Vagina (tissue), 2 donors: Measurements from ENCODE around the gene SIPA1L3. TPM values are rescaled to one million over a fixed set of nuclear protein-coding genes. Genes with fewer than 3 reads are reported as not detected.

Experiments
- DNase-seq, 2 donors: peaks; one replicate each; pipeline ENCODE4 v3.0.0-alpha.2; 2017; ENCODE audit errors: extremely low spot score in 2 of 2
- H3K27ac ChIP-seq: fragments of 200-600 bp; sonication (generic); one replicate; pipeline ENCODE4 v1.5.1; 2019
- H3K27me3 ChIP-seq: fragments of 200-600 bp; sonication (generic); one replicate; pipeline ENCODE4 v1.5.1; 2019
- H3K36me3 ChIP-seq, 2 donors: fragments of 200-600 bp; sonication (generic); one replicate each; pipeline ENCODE4 v1.5.1; 2017 to 2019
- H3K4me1 ChIP-seq: fragments of 200-600 bp; sonication (generic); one replicate; pipeline ENCODE4 v1.5.1; 2019
- H3K4me3 ChIP-seq, 2 donors: fragments of 200-600 bp; sonication (generic); 1 replicate in 1 of 2; 2 replicates in 1 of 2; pipeline ENCODE4 v1.5.1; 2016 to 2019
- H3K9me3 ChIP-seq: fragments of 200-600 bp; sonication (generic); one replicate; pipeline ENCODE4 v1.5.1; 2019
- POLR2A ChIP-seq, 2 donors: fragments of 450-650 bp; IDR thresholded peaks; one replicate each; pipeline ENCODE4 v1.6.1; 2017; ENCODE audit warnings: antibody characterized with exemption in 2 of 2, mild to moderate bottlenecking in 2 of 2, moderate library complexity in 2 of 2
- POLR2AphosphoS5 ChIP-seq, 2 donors: sonication (generic); formaldehyde crosslinking; IDR thresholded peaks; one replicate each; pipeline ENCODE4 v1.9.0; 2017; ENCODE audit warnings: antibody characterized with exemption in 2 of 2, mild to moderate bottlenecking in 2 of 2, low read depth in 1 of 2; ENCODE audit not compliant: insufficient read depth in 1 of 2
- intact Hi-C: fragments of 100-400 bp; cut with DNase I; formaldehyde crosslinking; loops from one replicate; pipeline ENCODE4 v1.15.1; 2023
- total RNA-seq: library from RNA; depleted of rRNA; stranded (reverse); fragments of >200 nt; gene quantifications from one replicate; pipeline ENCODE4 v1.2.3, GENCODE V29; 2016
- TF ChIP-seq, protein P1 (sequence below), 3 experiments: fragments of 450-650 bp in 2 of 3; fragments of 200-600 bp in 1 of 3; sonication (generic) in 1 of 3; IDR thresholded peaks; one replicate each; pipeline ENCODE4 v1.5.1; 2017 to 2019; ENCODE audit warnings: antibody characterized with exemption in 3 of 3, mild to moderate bottlenecking in 2 of 3, moderate library complexity in 2 of 3

SIPA1L3 gene
- total RNA-seq, 1 donor from 2014 or later: 13.0 TPM

DNA sequence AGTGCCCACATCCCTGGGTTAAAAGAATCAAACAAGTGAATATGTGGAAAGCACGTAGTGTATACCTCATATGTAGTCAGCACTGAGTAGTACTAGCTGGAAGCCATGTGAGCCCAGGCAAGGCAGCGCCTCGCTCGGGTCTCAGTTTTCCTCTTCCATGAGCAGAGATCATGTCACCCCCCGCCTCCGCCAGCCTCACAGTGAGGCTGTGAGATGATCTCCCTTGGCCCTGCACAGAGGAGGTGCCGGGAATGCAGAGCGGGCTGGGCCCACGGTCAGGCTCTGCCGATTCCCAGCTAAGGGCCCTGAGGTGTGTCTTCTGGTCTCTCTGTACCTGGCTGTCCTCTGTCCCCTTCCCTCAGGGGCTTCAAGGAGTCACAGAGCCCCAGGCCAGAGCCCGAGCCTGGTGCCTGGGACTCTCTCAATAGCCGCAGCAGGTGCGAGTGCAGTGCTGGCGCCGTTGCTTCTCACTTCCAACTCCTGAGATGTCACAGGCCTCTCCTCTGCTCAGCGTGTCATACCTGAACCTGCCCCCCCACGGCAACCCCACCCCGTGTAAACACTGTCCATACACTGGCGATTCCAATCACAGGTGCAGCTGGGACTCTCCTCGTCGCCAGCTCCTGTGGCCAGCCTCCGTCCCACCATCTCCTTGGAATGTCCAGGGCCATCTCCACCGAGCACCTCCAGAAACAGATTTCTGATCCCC, 290.1 kb downstream of the SIPA1L3 start:
- H3K4me3 ChIP-seq: no peak overlapping the region
- H3K27ac ChIP-seq: no peak overlapping the region
- intact Hi-C loops: no loop called here
- TF ChIP-seq POLR2A (IDR thresholded peaks at IDR 0.05) (no peak), POLR2AphosphoS5 (IDR thresholded peaks at IDR 0.05; ENCODE audit: insufficient read depth in 1 of 2, low read depth in 1 of 2) (no peak)
- TF ChIP-seq, protein P1, sequence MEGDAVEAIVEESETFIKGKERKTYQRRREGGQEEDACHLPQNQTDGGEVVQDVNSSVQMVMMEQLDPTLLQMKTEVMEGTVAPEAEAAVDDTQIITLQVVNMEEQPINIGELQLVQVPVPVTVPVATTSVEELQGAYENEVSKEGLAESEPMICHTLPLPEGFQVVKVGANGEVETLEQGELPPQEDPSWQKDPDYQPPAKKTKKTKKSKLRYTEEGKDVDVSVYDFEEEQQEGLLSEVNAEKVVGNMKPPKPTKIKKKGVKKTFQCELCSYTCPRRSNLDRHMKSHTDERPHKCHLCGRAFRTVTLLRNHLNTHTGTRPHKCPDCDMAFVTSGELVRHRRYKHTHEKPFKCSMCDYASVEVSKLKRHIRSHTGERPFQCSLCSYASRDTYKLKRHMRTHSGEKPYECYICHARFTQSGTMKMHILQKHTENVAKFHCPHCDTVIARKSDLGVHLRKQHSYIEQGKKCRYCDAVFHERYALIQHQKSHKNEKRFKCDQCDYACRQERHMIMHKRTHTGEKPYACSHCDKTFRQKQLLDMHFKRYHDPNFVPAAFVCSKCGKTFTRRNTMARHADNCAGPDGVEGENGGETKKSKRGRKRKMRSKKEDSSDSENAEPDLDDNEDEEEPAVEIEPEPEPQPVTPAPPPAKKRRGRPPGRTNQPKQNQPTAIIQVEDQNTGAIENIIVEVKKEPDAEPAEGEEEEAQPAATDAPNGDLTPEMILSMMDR (IDR thresholded peaks at IDR 0.05): no peak
- peaks cover 0 to 21% of the 10 kb centered on the region in 2 donors for H3K36me3 ChIP-seq
- H3K9me3 ChIP-seq: no peaks in the 10 kb centered on the region
- H3K4me1 ChIP-seq: no peaks in the 10 kb centered on the region
- H3K27me3 ChIP-seq: no peaks in the 10 kb centered on the region
- no peak for DNase-seq

DNA sequence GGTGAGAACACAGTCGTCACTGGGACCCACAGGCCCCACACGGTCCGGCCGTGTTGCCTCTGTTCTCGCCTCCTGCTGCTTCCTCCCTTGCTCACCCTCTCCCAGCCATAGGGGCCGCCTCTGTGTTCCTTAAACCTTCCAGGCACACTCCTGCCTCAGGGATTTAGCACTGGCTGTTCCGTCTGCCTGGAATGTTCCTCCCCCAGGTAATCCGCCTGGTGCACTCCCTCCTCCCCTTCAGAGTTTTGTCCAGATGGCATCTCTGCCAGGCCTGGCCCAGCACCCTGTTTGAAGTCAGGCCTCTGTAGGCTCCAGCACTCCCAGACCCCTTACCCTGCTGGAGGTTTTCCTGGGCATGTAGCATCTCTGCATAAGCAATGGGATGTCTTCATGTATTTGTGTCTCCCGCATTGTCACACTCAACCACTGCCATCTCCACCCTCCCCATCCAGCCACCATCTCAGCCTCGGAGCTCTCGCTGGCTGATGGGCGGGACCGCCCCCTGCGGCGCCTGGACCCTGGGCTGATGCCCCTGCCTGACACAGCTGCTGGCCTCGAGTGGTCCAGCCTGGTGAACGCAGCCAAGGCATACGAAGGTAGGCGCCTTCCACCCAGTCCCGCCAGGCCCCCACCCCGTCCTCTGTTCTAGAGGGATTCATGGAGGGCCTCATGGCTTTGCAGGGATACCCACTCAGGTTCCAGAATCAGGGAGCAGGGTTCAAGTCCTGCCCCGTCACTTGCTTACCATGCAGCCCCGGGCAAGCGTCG, 291.1 kb downstream of the SIPA1L3 start:
- no peak overlapping the region for H3K4me3 ChIP-seq
- DNase-seq: no peak
- intact Hi-C loops: no loop called here
- peaks cover 0 to 25% of the 10 kb centered on the region in 2 donors for H3K36me3 ChIP-seq
- TF ChIP-seq, protein P1 (IDR thresholded peaks at IDR 0.05): no peak
- no peak for TF ChIP-seq POLR2AphosphoS5 (IDR thresholded peaks at IDR 0.05; ENCODE audit: insufficient read depth in 1 of 2, low read depth in 1 of 2)
- no peak for TF ChIP-seq POLR2A (IDR thresholded peaks at IDR 0.05)
- no peak overlapping the region for H3K27ac ChIP-seq
- no peaks in the 10 kb centered on the region for H3K4me1 ChIP-seq
- H3K27me3 ChIP-seq: no peaks in the 10 kb centered on the region
- H3K9me3 ChIP-seq: no peaks in the 10 kb centered on the region

DNA sequence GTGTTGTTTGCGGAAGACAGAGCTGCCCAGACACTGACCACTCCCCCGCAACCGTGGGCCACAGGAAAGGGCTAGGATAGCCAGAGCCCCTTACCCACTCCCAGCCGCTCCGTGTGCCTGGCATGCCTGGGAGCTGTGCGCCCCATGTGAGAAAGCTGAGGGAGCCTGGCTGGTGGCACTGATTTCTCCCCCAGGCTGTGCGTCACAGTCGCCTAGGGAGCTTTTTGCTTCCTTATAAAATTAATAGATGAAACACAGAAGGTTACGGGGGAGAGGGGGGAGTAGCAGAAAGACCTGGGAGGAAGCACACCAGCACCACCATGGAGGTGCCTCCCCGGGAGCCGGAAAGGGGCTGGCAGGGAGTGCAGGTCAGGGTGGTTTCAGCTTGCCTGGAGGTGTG, 292.3 kb downstream of the SIPA1L3 start:
- Histone ChIP-seq H3K4me3 (no peak overlapping the region), H3K9me3 (no peaks in the 10 kb centered on the region), H3K4me1 (no peaks in the 10 kb centered on the region), H3K36me3 (peaks cover 0 to 21% of the 10 kb centered on the region in 2 donors), H3K27me3 (no peaks in the 10 kb centered on the region), H3K27ac (no peak overlapping the region)
- no peak for DNase-seq
- TF ChIP-seq POLR2AphosphoS5 (IDR thresholded peaks at IDR 0.05; ENCODE audit: insufficient read depth in 1 of 2, low read depth in 1 of 2) (no peak), POLR2A (IDR thresholded peaks at IDR 0.05) (no peak)
- TF ChIP-seq, protein P1 (IDR thresholded peaks at IDR 0.05): no peak
- intact Hi-C loops: no loop called here

DNA sequence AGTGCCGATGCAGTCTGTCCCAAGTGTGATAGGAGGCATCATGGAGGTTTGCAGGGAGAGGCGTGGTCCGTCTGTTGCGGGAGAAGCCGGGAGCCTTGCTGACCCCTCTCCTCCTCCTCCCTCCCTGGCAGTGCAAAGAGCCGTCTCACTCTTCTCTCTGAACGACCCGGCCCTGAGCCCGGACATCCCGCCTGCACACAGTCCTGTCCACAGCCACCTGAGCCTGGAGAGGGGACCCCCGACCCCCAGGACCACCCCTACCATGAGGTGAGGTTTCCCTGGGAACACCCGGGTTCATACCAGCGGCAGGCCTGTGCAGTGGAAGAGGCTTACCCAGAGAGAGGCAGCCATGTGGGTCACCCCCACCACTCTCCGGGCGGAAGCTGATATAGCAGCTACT, 294.7 kb downstream of the SIPA1L3 start:
- Histone ChIP-seq H3K36me3 (peaks cover 0 to 28% of the 10 kb centered on the region in 2 donors), H3K9me3 (no peaks in the 10 kb centered on the region), H3K27me3 (no peaks in the 10 kb centered on the region), H3K4me1 (no peaks in the 10 kb centered on the region), H3K27ac (no peak overlapping the region), H3K4me3 (no peak overlapping the region)
- intact Hi-C loops: no loop called here
- no peak for TF ChIP-seq POLR2A (IDR thresholded peaks at IDR 0.05)
- no peak for DNase-seq

DNA sequence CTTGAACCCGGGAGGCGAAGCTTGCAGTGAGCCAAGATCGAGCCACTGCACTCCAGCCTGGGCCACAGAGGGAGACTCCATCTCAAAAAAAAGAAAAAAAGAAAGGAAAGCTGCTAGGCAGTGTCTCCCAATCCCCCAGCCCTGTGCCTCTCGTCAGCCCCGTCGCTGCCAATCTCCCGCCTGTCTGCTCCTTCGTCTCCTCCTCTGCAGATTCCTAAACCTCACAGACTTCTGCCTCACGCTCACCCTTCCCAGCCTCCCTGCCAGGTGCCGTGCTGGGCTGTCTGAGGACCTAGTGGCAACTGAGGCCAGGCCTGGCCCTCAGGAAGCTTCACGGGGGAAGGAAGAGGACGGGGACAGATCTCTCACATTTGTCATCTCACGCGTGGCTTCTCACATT, 295.5 kb downstream of the SIPA1L3 start:
- intact Hi-C loops: no loop called here
- no peaks in the 10 kb centered on the region for H3K27me3 ChIP-seq
- no peak for TF ChIP-seq POLR2A (IDR thresholded peaks at IDR 0.05)
- TF ChIP-seq, protein P1 (IDR thresholded peaks at IDR 0.05): no peak
- TF ChIP-seq POLR2AphosphoS5 (IDR thresholded peaks at IDR 0.05; ENCODE audit: insufficient read depth in 1 of 2, low read depth in 1 of 2): no peak
- peaks cover 0 to 29% of the 10 kb centered on the region in 2 donors for H3K36me3 ChIP-seq
- H3K4me3 ChIP-seq: no peak overlapping the region
- no peaks in the 10 kb centered on the region for H3K9me3 ChIP-seq
- no peak for DNase-seq
- H3K4me1 ChIP-seq: no peaks in the 10 kb centered on the region
- no peak overlapping the region for H3K27ac ChIP-seq
